Endothelial cell of umbilical vein (primary cell): ENCODE measurements around the gene RILPL1. TPM values are rescaled to one million over a fixed set of nuclear protein-coding genes. Genes with fewer than 3 reads are reported as not detected.

ENCODE experiments used
- BruUV-seq: library from RNA; stranded (reverse); fragments of 400-500 nt; replicated peaks from 2 replicates; lab custom pipeline; 2021; lab: Mats Ljungman, UMichigan
- CTCF ChIA-PET: fragments of 300-600, 350-600 bp; sonication (Branson Sonifier 250); formaldehyde crosslinking; loops from one replicate; lab custom pipeline; 2021; ENCODE audit warnings: antibody characterized with exemption, inconsistent platforms; lab: Charles Lee
- POLR2A ChIA-PET: fragments of 300-600, 350-600 bp; sonication (Branson Sonifier 250); formaldehyde crosslinking; loops from one replicate; lab custom pipeline; 2021; ENCODE audit warnings: antibody characterized with exemption, inconsistent platforms; lab: Charles Lee
- DNase-seq: peaks from one replicate; pipeline ENCODE4 v3.0.0-alpha.2; 2011; ENCODE audit warnings: low read depth, low spot score
- FAIRE-seq: peaks from 2 replicates; lab custom pipeline; 2011; peaks lifted over from hg19 to GRCh38; lab: Jason Lieb, UNC
- H2AFZ ChIP-seq: 2 replicates; pipeline ENCODE4 v1.6.0; 2012; ENCODE audit warnings: low read depth, low read length, control low read depth, inconsistent platforms
- H3K27ac ChIP-seq: 2 replicates; pipeline ENCODE4 v1.5.1; 2011; ENCODE audit warnings: low read depth, mild to moderate bottlenecking, control low read depth, low read length, moderate library complexity; ENCODE audit not compliant: insufficient read depth
- H3K27me3 ChIP-seq, 2 experiments: 2 replicates each; pipeline versions ENCODE4 v1.6.0 to v1.6.1; 2011; ENCODE audit warnings: low read length in 2 of 2, mixed read lengths in 1 of 2; ENCODE audit not compliant: control insufficient read depth in 2 of 2, insufficient read depth in 2 of 2
- H3K36me3 ChIP-seq, 2 experiments: 2 replicates in 1 of 2; 3 replicates in 1 of 2; pipeline ENCODE4 v1.5.1; 2011; ENCODE audit warnings: low read length in 2 of 2, mild to moderate bottlenecking in 1 of 2, moderate library complexity in 1 of 2; ENCODE audit not compliant: control insufficient read depth in 2 of 2, insufficient read depth in 2 of 2; ENCODE audit errors: extremely low read depth in 1 of 2
- H3K4me1 ChIP-seq: 3 replicates; pipeline ENCODE4 v1.5.1; 2011; ENCODE audit warnings: mild to moderate bottlenecking, low read length; ENCODE audit not compliant: control insufficient read depth, insufficient read depth; ENCODE audit errors: extremely low read depth
- H3K4me2 ChIP-seq: 2 replicates; pipeline ENCODE4 v1.6.1; 2011; ENCODE audit warnings: low read length, control low read depth, mixed read lengths; ENCODE audit not compliant: insufficient read depth
- H3K4me3 ChIP-seq, 3 experiments: fragments of 200-600 bp in 1 of 3; sonication (generic), shearing (Covaris generic) in 1 of 3; replicated peaks in 1 of 3; 2 replicates each; pipeline ENCODE4 v1.5.1; 2011 to 2016; ENCODE audit warnings: control low read depth in 3 of 3, low read length in 3 of 3, mild to moderate bottlenecking in 2 of 3, inconsistent platforms in 1 of 3, low read depth in 1 of 3, moderate library complexity in 1 of 3; ENCODE audit not compliant: insufficient read depth in 1 of 3
- H3K79me2 ChIP-seq: 2 replicates; pipeline ENCODE4 v1.6.0; 2012; ENCODE audit warnings: low read length, inconsistent platforms; ENCODE audit not compliant: control insufficient read depth, insufficient read depth
- H3K9ac ChIP-seq: replicated peaks from 2 replicates; pipeline ENCODE3; 2011; ENCODE audit warnings: low read length, control low read depth; ENCODE audit not compliant: insufficient read depth; ENCODE audit errors: extremely low read depth
- H3K9me1 ChIP-seq: replicated peaks from 3 replicates; pipeline ENCODE4 v1.6.0; 2011; ENCODE audit warnings: mild to moderate bottlenecking, low read length; ENCODE audit not compliant: control insufficient read depth, insufficient read depth; ENCODE audit errors: extremely low read depth
- H3K9me3 ChIP-seq: replicated peaks from 2 replicates; pipeline ENCODE4 v1.5.1; 2012; ENCODE audit warnings: low read length, inconsistent platforms; ENCODE audit not compliant: control insufficient read depth, insufficient read depth
- H4K20me1 ChIP-seq: replicated peaks from 2 replicates; pipeline ENCODE3; 2011; ENCODE audit warnings: mild to moderate bottlenecking, low read length; ENCODE audit not compliant: control insufficient read depth, insufficient read depth; ENCODE audit errors: extremely low read depth
- EZH2 ChIP-seq: IDR thresholded peaks from 2 replicates; pipeline ENCODE4 v1.6.1; 2012; ENCODE audit warnings: borderline replicate concordance, low read depth, mild to moderate bottlenecking, moderate library complexity, low read length, inconsistent platforms; ENCODE audit not compliant: severe bottlenecking
- FOS ChIP-seq: IDR thresholded peaks from 2 replicates; pipeline ENCODE4 v1.6.1; 2011; ENCODE audit warnings: mild to moderate bottlenecking, low read length, moderate library complexity, borderline replicate concordance; ENCODE audit not compliant: insufficient read depth
- GATA2 ChIP-seq: IDR thresholded peaks from 2 replicates; pipeline ENCODE4 v1.7.0; 2011; ENCODE audit warnings: low read depth, mild to moderate bottlenecking, moderate library complexity, mixed read lengths, low read length; ENCODE audit not compliant: insufficient read length, insufficient read depth
- JUN ChIP-seq: IDR thresholded peaks from 2 replicates; pipeline ENCODE4 v1.6.1; 2011; ENCODE audit warnings: borderline replicate concordance, low read depth; ENCODE audit not compliant: insufficient read length, insufficient read depth
- MYC ChIP-seq: IDR thresholded peaks from one replicate; pipeline ENCODE4 v1.6.1; 2011; ENCODE audit warnings: mild to moderate bottlenecking, low read depth, low read length
- POLR2A ChIP-seq: IDR thresholded peaks from 2 replicates; pipeline ENCODE4 v1.6.1; 2012; ENCODE audit warnings: low read depth, mild to moderate bottlenecking, control low read depth, low read length
- POLR2AphosphoS5 ChIP-seq: IDR thresholded peaks from 2 replicates; pipeline ENCODE4 v1.6.1; 2012; ENCODE audit warnings: low read depth, mild to moderate bottlenecking, control low read depth, low read length, moderate library complexity; ENCODE audit not compliant: insufficient read depth
- dilution Hi-C: fragments of 300-500 bp; cut with MboI; formaldehyde crosslinking; loops from one replicate; pipeline ENCODE4 v1.15.0; 2019; ENCODE audit warnings: low sequenced_read_pairs; ENCODE audit not compliant: extremely low pct_ligation_motif_present
- intact Hi-C: fragments of 100-400 bp; cut with micrococcal nuclease; formaldehyde crosslinking; loops from one replicate; pipeline ENCODE4 v1.10.0; 2022
- polyA plus RNA-seq, 4 experiments: library from polyadenylated mRNA; depleted of rRNA in 3 of 4; stranded (reverse) in 3 of 4; unstranded in 1 of 4; fragments of >200 nt; gene quantifications; 2 replicates each; pipeline versions ENCODE4 v1.2.1 to v1.2.3, GENCODE V29; 2011 to 2012; ENCODE audit warnings: missing spikeins in 1 of 4
- total RNA-seq: library from RNA; stranded (reverse); gene quantifications from 2 replicates; pipeline ENCODE4 v1.2.3, GENCODE V29; 2021
- TF ChIP-seq, protein P1 (sequence below), 2 donors: IDR thresholded peaks; 1 replicate in 1 of 2; 2 replicates in 1 of 2; pipeline ENCODE4 v1.5.1; 2011; ENCODE audit warnings: low read length in 2 of 2, mild to moderate bottlenecking in 2 of 2, moderate library complexity in 2 of 2, control low read depth in 1 of 2, inconsistent platforms in 1 of 2, low read depth in 1 of 2; ENCODE audit not compliant: insufficient read depth in 1 of 2; ENCODE audit errors: extremely low read depth in 1 of 2
- TF ChIP-seq, protein P2 (sequence below): IDR thresholded peaks from 2 replicates; pipeline ENCODE4 v1.6.1; 2011; ENCODE audit not compliant: insufficient read depth, insufficient read length

RILPL1 gene
- total and polyA plus RNA-seq, 2 donors (not counting 3 experiments of a cell fraction or from before 2014, with no cell fraction given), result 30.4 to 34.3 TPM

DNA sequence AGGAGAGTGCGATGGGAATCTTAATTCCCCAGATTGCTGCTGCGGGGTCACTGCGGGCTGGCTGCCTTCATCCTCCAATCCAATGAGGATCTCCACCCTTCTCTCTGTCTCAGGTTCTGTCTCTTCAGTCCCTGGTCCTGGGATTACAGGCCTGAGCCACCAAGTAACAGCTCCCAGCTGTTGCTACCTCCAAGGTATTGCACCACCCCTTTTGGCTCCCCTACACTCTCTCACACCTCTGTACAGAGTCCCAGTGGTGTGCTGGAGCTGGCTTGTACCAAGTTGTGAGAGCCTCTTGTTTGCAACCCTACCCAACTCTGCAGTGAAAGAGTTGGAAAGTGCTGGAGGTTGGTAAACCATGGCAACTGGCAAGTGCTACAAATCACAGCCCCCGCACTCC, 10.0 kb upstream of the RILPL1 start:
- Histone ChIP-seq H2AFZ (no peak overlapping the region), H3K27ac (no peak overlapping the region), H3K4me2 (no peak overlapping the region), H3K9ac (no peak overlapping the region), H3K9me1 (no peaks in the 10 kb centered on the region), H3K79me2 (no peaks in the 10 kb centered on the region), H3K9me3 (no peaks in the 10 kb centered on the region), H3K4me1 (no peaks in the 10 kb centered on the region), H3K36me3 (no peaks in the 10 kb centered on the region), H3K4me3 (no peak overlapping the region), H3K27me3 (peaks cover 0 to 8% of the 10 kb centered on the region in 2 experiments), H4K20me1 (no peaks in the 10 kb centered on the region)
- DNase-seq, result no peak
- TF ChIP-seq GATA2 (no peak), MYC (no peak), EZH2 (no peak), JUN (no peak), POLR2A (no peak), FOS (no peak), POLR2AphosphoS5 (no peak)
- TF ChIP-seq, protein P1, sequence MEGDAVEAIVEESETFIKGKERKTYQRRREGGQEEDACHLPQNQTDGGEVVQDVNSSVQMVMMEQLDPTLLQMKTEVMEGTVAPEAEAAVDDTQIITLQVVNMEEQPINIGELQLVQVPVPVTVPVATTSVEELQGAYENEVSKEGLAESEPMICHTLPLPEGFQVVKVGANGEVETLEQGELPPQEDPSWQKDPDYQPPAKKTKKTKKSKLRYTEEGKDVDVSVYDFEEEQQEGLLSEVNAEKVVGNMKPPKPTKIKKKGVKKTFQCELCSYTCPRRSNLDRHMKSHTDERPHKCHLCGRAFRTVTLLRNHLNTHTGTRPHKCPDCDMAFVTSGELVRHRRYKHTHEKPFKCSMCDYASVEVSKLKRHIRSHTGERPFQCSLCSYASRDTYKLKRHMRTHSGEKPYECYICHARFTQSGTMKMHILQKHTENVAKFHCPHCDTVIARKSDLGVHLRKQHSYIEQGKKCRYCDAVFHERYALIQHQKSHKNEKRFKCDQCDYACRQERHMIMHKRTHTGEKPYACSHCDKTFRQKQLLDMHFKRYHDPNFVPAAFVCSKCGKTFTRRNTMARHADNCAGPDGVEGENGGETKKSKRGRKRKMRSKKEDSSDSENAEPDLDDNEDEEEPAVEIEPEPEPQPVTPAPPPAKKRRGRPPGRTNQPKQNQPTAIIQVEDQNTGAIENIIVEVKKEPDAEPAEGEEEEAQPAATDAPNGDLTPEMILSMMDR (IDR thresholded peaks at IDR 0.05; ENCODE audit: extremely low read depth in 1 of 2, insufficient read depth in 1 of 2, low read depth in 1 of 2, low read length in 2 of 2), result no peak
- TF ChIP-seq, protein P2, sequence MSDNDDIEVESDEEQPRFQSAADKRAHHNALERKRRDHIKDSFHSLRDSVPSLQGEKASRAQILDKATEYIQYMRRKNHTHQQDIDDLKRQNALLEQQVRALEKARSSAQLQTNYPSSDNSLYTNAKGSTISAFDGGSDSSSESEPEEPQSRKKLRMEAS, result no peak
- dilution Hi-C loops, result no loop called here
- intact Hi-C loops, result no loop called here
- no TSS peak for BruUV-seq
- POLR2A ChIA-PET, result no interaction called here
- FAIRE-seq, result no peak
- CTCF ChIA-PET, result no interaction called here
